Hepatocyte (in vitro differentiated cells): ENCODE measurements around the gene MAGEL2. TPM values are rescaled to one million over a fixed set of nuclear protein-coding genes. Genes with fewer than 3 reads are reported as not detected.
A peak's percentile ranks its signal among the peaks of the same experiment; 100 is the strongest.

Experiments used
- DNase-seq: peaks from one replicate; pipeline ENCODE4 v3.0.0-alpha.2; 2016; ENCODE audit warnings: low spot score
- H2AFZ ChIP-seq: fragments of 200-600 bp; sonication (generic); 2 replicates; pipeline ENCODE4 v1.6.0; 2016; ENCODE audit warnings: antibody characterized with exemption, mild to moderate bottlenecking
- H3K27ac ChIP-seq: fragments of 200-600 bp; sonication (generic); 2 replicates; pipeline ENCODE4 v1.5.1; 2016; ENCODE audit warnings: mild to moderate bottlenecking
- H3K27me3 ChIP-seq: fragments of 200-600 bp; sonication (generic); 2 replicates; pipeline ENCODE4 v1.6.1; 2016
- H3K36me3 ChIP-seq: fragments of 200-600 bp; sonication (generic); replicated peaks from 2 replicates; pipeline ENCODE4 v1.5.1; 2016; ENCODE audit warnings: low read depth; ENCODE audit not compliant: insufficient read depth
- H3K4me1 ChIP-seq: fragments of 200-600 bp; sonication (generic); 2 replicates; pipeline ENCODE4 v1.5.1; 2016; ENCODE audit warnings: mild to moderate bottlenecking, moderate library complexity; ENCODE audit not compliant: insufficient read depth
- H3K4me2 ChIP-seq: fragments of 200-600 bp; sonication (generic); 2 replicates; pipeline ENCODE4 v1.6.0; 2016
- H3K4me3 ChIP-seq: fragments of 200-600 bp; sonication (generic); 2 replicates; pipeline ENCODE4 v1.5.1; 2016; ENCODE audit warnings: mild to moderate bottlenecking
- H3K79me2 ChIP-seq: fragments of 200-600 bp; sonication (generic); 2 replicates; pipeline ENCODE4 v1.6.0; 2017; ENCODE audit warnings: mild to moderate bottlenecking
- H3K9me2 ChIP-seq: fragments of 200-600 bp; sonication (generic); replicated peaks from 2 replicates; pipeline ENCODE4 v1.6.0; 2017; ENCODE audit warnings: mild to moderate bottlenecking; ENCODE audit not compliant: insufficient read depth
- H3K9me3 ChIP-seq: fragments of 200-600 bp; sonication (generic); 2 replicates; pipeline ENCODE4 v1.5.1; 2016; ENCODE audit warnings: low read depth, mild to moderate bottlenecking
- H4K20me1 ChIP-seq: fragments of 200-600 bp; sonication (generic); 2 replicates; pipeline ENCODE4 v1.6.0; 2016; ENCODE audit warnings: mild to moderate bottlenecking; ENCODE audit not compliant: insufficient read depth, poor library complexity, severe bottlenecking
- EZH2 ChIP-seq: fragments of 200-600 bp; sonication (generic); IDR thresholded peaks from 2 replicates; pipeline ENCODE4 v1.6.1; 2016; ENCODE audit warnings: antibody characterized with exemption, mild to moderate bottlenecking, borderline replicate concordance
- EZH2phosphoT487 ChIP-seq: fragments of 200-600 bp; sonication (generic); IDR thresholded peaks from one replicate; pipeline ENCODE4 v1.6.1; 2018; ENCODE audit warnings: antibody characterized with exemption, mild to moderate bottlenecking, low read depth, moderate library complexity; ENCODE audit not compliant: unreplicated experiment, severe bottlenecking
- WGBS: methylation state at CpG from one replicate; pipeline ENCODE4 v1.1.6; 2016; ENCODE audit warnings: low lambda C conversion rate; ENCODE audit errors: missing lambda C conversion rate; 5-methylcytosine and 5-hydroxymethylcytosine counted together
- polyA plus RNA-seq: library from polyadenylated mRNA; unstranded; fragments of >200 nt; fragmentation: Nextera tagmentation; extraction: Ambion mirVana; gene quantifications from 2 replicates; pipeline ENCODE4 v1.2.1, GENCODE V29; 2016
- total RNA-seq: library from RNA; depleted of rRNA; stranded (reverse); fragments of >200 nt; gene quantifications from 2 replicates; pipeline ENCODE4 v1.2.3, GENCODE V29; 2014
- TF ChIP-seq, protein P1 (sequence below): fragments of 200-600 bp; sonication (generic); IDR thresholded peaks from 2 replicates; pipeline ENCODE4 v1.5.1; 2016; ENCODE audit warnings: antibody characterized with exemption, mild to moderate bottlenecking; ENCODE audit not compliant: poor library complexity

The MAGEL2 gene
- total and polyA plus RNA-seq, 2 experiments from 2014 or later = 5.4 to 16.0 TPM

DNA sequence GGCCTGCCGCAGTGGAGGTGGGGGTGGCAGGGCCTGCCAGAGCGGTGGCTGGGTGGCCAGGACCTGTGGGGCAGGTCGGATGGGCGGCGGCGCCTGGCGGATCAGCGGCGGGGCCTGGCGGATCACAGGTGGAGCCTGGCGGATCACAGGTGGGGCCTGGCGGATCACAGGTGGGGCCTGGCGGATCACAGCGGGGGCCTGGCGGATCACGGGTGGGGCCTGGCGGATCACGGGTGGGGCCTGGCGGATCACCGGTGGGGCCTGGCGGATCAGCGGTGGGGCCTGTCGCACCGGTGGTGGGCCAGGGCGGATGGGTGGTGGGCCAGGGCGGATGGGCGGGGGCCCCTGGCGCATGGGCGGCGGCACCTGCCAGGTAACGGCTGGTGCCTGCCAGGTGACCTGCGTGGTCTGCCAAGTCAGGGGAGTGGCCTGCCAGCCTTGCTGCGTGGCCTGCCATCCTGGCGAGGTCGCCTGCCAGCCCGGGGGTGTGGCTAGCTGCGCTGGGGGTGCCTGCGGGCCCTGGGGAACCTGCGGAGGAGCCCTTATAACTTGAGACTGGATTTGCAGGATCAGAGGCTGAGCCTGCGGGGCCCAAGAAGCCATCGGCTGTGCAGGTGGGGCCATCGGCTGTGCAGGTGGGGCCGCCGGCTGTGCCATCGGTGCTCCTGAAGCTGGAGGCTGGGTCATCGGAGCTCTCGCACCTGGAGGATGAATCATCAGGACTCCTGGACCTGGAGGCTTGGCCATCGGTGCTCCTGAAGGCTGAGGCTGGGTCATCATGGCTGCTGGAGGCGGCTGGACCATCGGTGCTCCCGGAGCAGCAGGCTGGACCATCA lies 1.3 kb downstream of the MAGEL2 start:
- Histone ChIP-seq H3K36me3 (no peaks in the 10 kb centered on the region), H2AFZ (no peak overlapping the region), H3K27me3 (no peaks in the 10 kb centered on the region), H3K27ac (no peak overlapping the region), H3K79me2 (no peaks in the 10 kb centered on the region), H3K4me2 (peak overlapping the region; percentile 79), H4K20me1 (no peaks in the 10 kb centered on the region), H3K4me1 (no peaks in the 10 kb centered on the region), H3K9me2 (no peaks in the 10 kb centered on the region), H3K4me3 (no peak overlapping the region), H3K9me3 (no peaks in the 10 kb centered on the region)
- TF ChIP-seq EZH2phosphoT487 = no peak
- WGBS = 93% methylated on average over 31 of the region's 51 CpGs
- DNase-seq = peak; percentile 27

DNA sequence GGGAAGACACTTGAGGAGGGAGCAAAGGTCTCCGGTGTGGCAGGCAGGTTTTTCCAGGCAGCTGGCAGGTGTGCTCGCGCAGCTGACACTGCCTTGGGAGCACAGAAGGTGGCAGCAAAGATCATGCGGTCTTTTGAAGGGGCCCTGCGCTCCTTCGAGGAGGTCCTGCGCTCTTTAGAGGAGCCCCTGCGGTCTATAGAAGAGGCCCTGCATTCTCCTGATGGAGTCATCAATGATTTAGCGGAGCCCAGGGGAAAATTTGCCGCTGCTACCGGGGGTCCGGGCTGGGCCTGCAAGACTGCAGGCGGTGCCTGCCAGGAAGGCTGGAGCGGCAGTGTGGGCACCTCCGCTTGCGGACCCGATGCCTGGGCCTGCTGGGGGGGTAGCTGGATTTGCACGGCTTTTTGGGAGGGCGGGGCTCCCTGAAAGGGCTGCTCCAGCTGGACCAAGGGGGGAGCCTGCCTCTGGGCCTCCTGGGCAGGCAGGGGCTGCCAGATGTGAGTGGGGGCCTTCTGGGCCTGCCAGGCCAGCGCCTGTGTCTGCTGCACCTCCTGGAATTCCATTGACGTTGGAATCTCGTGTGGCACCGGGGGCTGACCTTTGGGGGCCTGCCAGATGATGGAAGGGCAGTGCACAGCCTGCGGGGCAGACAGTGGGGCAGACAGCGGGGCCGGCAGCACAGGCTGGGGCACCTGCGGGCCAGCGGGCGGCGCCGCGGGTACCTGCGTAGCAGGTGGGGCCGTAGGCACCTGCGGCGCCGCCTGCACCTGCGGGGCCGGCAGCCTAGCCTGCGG lies 2.1 kb downstream of the MAGEL2 start:
- Histone ChIP-seq H3K27ac (no peak overlapping the region), H3K79me2 (no peaks in the 10 kb centered on the region), H4K20me1 (no peaks in the 10 kb centered on the region), H3K9me2 (no peaks in the 10 kb centered on the region), H2AFZ (no peak overlapping the region), H3K4me2 (no peak overlapping the region), H3K4me3 (no peak overlapping the region), H3K27me3 (no peaks in the 10 kb centered on the region), H3K36me3 (no peaks in the 10 kb centered on the region), H3K4me1 (no peaks in the 10 kb centered on the region), H3K9me3 (no peaks in the 10 kb centered on the region)
- WGBS = 84% methylated on average over 24 of the region's 40 CpGs
- DNase-seq = peak; percentile 47
- TF ChIP-seq EZH2 = no peak
- TF ChIP-seq, protein P1, sequence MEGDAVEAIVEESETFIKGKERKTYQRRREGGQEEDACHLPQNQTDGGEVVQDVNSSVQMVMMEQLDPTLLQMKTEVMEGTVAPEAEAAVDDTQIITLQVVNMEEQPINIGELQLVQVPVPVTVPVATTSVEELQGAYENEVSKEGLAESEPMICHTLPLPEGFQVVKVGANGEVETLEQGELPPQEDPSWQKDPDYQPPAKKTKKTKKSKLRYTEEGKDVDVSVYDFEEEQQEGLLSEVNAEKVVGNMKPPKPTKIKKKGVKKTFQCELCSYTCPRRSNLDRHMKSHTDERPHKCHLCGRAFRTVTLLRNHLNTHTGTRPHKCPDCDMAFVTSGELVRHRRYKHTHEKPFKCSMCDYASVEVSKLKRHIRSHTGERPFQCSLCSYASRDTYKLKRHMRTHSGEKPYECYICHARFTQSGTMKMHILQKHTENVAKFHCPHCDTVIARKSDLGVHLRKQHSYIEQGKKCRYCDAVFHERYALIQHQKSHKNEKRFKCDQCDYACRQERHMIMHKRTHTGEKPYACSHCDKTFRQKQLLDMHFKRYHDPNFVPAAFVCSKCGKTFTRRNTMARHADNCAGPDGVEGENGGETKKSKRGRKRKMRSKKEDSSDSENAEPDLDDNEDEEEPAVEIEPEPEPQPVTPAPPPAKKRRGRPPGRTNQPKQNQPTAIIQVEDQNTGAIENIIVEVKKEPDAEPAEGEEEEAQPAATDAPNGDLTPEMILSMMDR = peak; percentile 46

DNA sequence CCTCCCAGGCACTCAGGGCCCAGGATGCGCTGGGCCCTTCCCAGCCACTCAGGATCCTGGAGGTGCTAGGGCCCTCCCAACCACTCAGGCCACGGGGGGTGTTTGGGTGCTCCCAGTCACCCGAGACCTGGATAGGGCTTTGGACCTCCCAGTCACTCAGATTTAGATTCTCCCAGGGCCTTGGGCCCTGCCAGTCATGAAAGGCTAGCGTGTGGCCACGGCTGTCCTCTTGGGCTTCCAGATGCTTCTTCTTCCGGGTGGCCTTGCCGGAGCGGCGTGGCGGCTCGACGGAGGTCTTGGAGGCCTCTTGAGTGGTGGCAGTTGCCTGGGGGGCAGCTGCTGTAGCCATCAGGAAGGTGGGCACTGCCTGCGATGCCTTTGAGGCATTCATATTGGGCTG lies 2.8 kb downstream of the MAGEL2 start:
- DNase-seq = no peak
- Histone ChIP-seq H2AFZ (no peak overlapping the region), H3K27ac (no peak overlapping the region), H3K36me3 (no peaks in the 10 kb centered on the region), H3K4me3 (no peak overlapping the region), H3K9me2 (no peaks in the 10 kb centered on the region), H4K20me1 (no peaks in the 10 kb centered on the region), H3K4me2 (no peak overlapping the region), H3K9me3 (no peaks in the 10 kb centered on the region), H3K4me1 (no peaks in the 10 kb centered on the region), H3K79me2 (no peaks in the 10 kb centered on the region), H3K27me3 (no peaks in the 10 kb centered on the region)
- TF ChIP-seq, protein P1 = no peak
- TF ChIP-seq EZH2 = no peak
- no peak for TF ChIP-seq EZH2phosphoT487
- 89% methylated on average over 13 of the region's 13 CpGs for WGBS
